Uterus (tissue), 4 donors: Measurements from ENCODE around the gene MT3. TPM values are rescaled to one million over a fixed set of nuclear protein-coding genes. Genes with fewer than 3 reads are reported as not detected.
A peak's percentile ranks its signal among the peaks of the same experiment; 100 is the strongest.

Source experiments
- DNase-seq, 2 donors: peaks; one replicate each; pipeline ENCODE4 v3.0.0-alpha.2; 2019 to 2020
- H3K27ac ChIP-seq, 2 donors: fragments of 200-600 bp; sonication (generic); 1 replicate in 1 of 2; 2 replicates in 1 of 2; pipeline ENCODE4 v1.5.1; 2016 to 2018
- H3K27me3 ChIP-seq, 2 donors: fragments of 200-600 bp; sonication (generic); one replicate each; pipeline ENCODE4 v1.5.1; 2018 to 2019; ENCODE audit warnings: control low read depth in 1 of 2
- H3K36me3 ChIP-seq, 2 donors: fragments of 200-600 bp; sonication (generic); one replicate each; pipeline ENCODE4 v1.5.1; 2019; ENCODE audit warnings: control low read depth in 1 of 2
- H3K4me1 ChIP-seq, 2 donors: fragments of 200-600 bp; sonication (generic); one replicate each; pipeline ENCODE4 v1.5.1; 2018 to 2019; ENCODE audit warnings: control low read depth in 1 of 2
- H3K4me3 ChIP-seq, 2 donors: fragments of 200-600 bp; sonication (generic); 1 replicate in 1 of 2; 2 replicates in 1 of 2; pipeline ENCODE4 v1.5.1; 2018 to 2019; ENCODE audit warnings: mild to moderate bottlenecking in 1 of 2
- H3K9me3 ChIP-seq, 2 donors: fragments of 200-600 bp; sonication (generic); one replicate each; pipeline ENCODE4 v1.5.1; 2019; ENCODE audit warnings: control low read depth in 1 of 2
- CTCF ChIP-seq, 4 experiments: fragments of 200-600 bp in 2 of 4; fragments of 450-650 bp in 2 of 4; sonication (generic) in 2 of 4; IDR thresholded peaks; one replicate each; pipeline ENCODE4 v1.5.1; 2016 to 2019; ENCODE audit warnings: antibody characterized with exemption in 4 of 4, mild to moderate bottlenecking in 2 of 4, moderate library complexity in 1 of 4
- POLR2A ChIP-seq, 2 donors: fragments of 450-650 bp; IDR thresholded peaks; one replicate each; pipeline ENCODE4 v1.6.1; 2016; ENCODE audit warnings: antibody characterized with exemption in 2 of 2, mild to moderate bottlenecking in 1 of 2, moderate library complexity in 1 of 2
- intact Hi-C: fragments of 100-400 bp; cut with DNase I; formaldehyde crosslinking; loops from one replicate; pipeline ENCODE4 v1.15.1; 2023; ENCODE audit warnings: low total_unique reads
- total RNA-seq, 4 donors: library from RNA; depleted of rRNA in 3 of 4; stranded (reverse); fragments of >200 nt in 3 of 4; gene quantifications; one replicate each; pipeline versions ENCODE4 v1.1.0 to v1.2.4, GENCODE V29; 2014 to 2023
- donor health status: DM: yes; HTN: yes; CAD: no.

MT3 gene
- total RNA-seq, 4 donors from 2014 or later, result not detected

- DNase-seq, result no peak
- no peak for TF ChIP-seq CTCF (IDR thresholded peaks at IDR 0.05)
- TF ChIP-seq POLR2A (IDR thresholded peaks at IDR 0.05), result no peak
- H3K27me3 ChIP-seq, result no peaks in the 10 kb centered on the region
- H3K27ac ChIP-seq, result no peak overlapping the region
- H3K4me3 ChIP-seq, result no peak overlapping the region
- no peaks in the 10 kb centered on the region for H3K9me3 ChIP-seq
- no peaks in the 10 kb centered on the region for H3K4me1 ChIP-seq
- intact Hi-C loops, result no loop called here
- H3K36me3 ChIP-seq, result no peaks in the 10 kb centered on the region
Observed at GRCh38 chr16:56547949-56548567, 41.3 kb upstream of the MT3 start.

DNA sequence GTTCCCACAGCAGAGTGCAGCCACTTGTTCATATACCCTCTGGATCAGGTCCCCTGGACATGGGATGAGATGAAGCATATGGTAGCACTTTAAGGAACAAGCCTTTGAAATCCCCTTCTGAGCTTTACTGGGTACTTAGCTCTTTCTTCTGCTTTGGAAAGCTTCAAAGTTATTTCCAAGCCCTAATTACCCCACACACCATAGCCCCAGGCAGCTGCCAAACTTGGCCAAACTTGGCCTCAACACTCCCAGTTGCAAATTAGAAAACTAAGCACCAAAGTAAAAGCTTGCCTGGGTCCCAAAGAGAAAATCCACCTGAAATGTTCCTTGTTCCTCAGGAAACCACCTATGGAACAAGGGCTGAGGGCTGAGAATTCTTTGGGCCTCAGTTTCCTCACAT, 40.2 kb upstream of the MT3 start:
- Histone ChIP-seq H3K27ac (no peak overlapping the region), H3K27me3 (no peaks in the 10 kb centered on the region), H3K4me3 (no peak overlapping the region), H3K4me1 (no peaks in the 10 kb centered on the region), H3K36me3 (no peaks in the 10 kb centered on the region), H3K9me3 (no peaks in the 10 kb centered on the region)
- no peak for TF ChIP-seq POLR2A (IDR thresholded peaks at IDR 0.05)
- DNase-seq, result no peak
- intact Hi-C loops, result no loop called here

DNA sequence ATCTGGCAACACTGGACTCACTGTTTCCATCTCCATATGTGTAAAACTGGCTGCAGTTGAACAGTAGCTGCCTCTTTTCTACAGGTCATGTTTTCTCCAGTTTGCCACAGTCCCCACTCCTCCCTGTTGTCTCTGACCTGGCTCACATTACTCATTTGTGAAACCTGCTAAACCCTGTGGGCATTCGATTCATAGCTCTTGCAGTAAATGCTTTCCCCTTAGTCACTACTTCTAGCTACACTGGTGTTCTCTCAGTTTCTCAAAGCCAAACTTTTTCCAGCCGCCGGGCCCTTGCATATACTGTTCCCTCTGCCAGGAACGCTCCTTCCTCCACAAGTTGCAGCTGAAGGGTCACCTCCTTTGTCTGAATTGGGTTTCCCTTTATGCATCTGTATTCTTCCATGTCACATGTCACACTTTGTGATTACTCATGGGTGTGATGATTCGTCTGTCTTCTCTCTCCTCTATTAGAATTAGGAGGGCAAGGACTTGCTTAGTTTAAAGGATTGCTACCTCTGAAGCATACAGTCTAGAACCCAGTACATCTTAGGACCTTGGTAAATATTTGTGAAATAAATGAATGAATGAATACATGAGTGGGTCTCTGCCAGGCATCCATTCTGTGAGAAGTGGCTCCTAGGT, 39.5 kb upstream of the MT3 start:
- no peak overlapping the region for H3K4me3 ChIP-seq
- intact Hi-C loops, result no loop called here
- DNase-seq, result no peak

DNA sequence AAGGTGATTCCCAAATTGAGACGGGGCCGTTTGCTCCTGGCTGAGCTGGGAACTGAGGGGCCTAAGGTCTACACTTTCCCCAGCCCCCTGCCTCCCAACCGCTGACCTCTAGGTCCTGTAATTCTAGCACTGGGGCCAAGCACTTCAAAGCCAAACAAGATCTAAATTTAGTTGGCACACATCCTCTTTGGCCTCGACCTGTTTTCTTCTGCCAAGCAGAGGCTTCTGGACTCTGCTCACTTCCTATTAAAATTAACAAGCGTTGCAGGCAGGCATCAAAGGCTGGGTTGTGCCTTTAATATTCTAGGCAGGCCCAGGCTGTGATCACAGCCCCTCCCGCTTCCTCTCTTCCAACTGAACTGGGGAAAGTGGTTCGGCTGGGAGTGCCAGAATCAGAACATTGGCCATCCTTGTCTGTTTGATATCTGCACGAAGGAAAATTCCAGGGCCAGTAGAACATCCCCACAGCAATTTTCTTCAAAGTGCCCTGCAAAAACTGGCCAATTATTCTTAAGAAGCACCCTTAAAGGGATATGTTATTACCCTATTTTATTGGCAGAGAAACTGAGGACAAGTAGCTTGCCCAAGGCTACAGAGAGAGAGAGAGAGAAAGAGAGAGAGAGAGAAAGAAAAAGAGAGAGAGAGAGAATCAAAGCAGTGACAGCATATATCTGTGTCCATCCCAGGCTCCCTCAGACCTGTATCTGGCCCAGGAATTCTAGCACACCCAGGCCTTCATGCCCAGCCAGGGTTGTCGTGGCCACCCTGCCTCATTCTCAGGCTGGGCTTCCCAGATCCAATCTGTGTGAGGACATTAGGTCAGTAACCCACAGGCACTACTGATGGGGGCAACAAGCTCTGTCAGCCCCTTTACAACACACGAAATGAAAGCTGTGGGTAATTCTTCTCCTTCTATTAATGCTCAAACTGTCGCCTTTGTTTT, 37.3 kb upstream of the MT3 start:
- no peak overlapping the region for H3K27ac ChIP-seq
- TF ChIP-seq POLR2A (IDR thresholded peaks at IDR 0.05) (no peak), CTCF (IDR thresholded peaks at IDR 0.05) (no peak)
- no peaks in the 10 kb centered on the region for H3K4me1 ChIP-seq
- no peaks in the 10 kb centered on the region for H3K27me3 ChIP-seq
- DNase-seq, result peak in 1 of 2 donors; percentile 28
- intact Hi-C loops, result no loop called here
- H3K9me3 ChIP-seq, result no peaks in the 10 kb centered on the region
- no peak overlapping the region for H3K4me3 ChIP-seq
- no peaks in the 10 kb centered on the region for H3K36me3 ChIP-seq

More for the DNA sequence above, 39.5 kb upstream of the MT3 start:
- H3K4me1 ChIP-seq, result no peaks in the 10 kb centered on the region
- H3K9me3 ChIP-seq, result no peaks in the 10 kb centered on the region
- no peak overlapping the region for H3K27ac ChIP-seq
- TF ChIP-seq CTCF (IDR thresholded peaks at IDR 0.05), result no peak
- no peak for TF ChIP-seq POLR2A (IDR thresholded peaks at IDR 0.05)
- H3K36me3 ChIP-seq, result no peaks in the 10 kb centered on the region
- no peaks in the 10 kb centered on the region for H3K27me3 ChIP-seq

DNA sequence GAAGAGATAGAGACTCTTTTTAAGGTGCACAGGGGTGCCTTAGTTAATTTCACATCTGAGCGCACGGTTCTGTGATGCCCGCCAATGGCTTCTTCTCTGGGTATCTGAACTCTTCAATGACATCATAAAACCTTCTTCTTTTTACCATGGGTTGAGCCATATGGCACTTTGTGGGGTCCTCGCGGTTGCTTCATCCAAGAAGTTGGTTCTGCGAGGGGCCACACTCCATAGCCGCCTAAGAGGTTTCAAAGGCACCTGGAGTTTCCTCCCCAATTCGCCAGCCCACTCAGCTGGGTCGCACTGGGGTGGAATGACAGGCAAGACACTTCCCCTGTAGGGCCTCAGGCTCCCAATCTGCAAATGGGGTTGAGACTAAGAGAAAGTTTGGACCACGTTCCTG, 34.9 kb upstream of the MT3 start:
- no peak for DNase-seq
- no peaks in the 10 kb centered on the region for H3K36me3 ChIP-seq
- no peaks in the 10 kb centered on the region for H3K9me3 ChIP-seq
- H3K4me1 ChIP-seq, result no peaks in the 10 kb centered on the region
- no peak for TF ChIP-seq CTCF (IDR thresholded peaks at IDR 0.05)
- TF ChIP-seq POLR2A (IDR thresholded peaks at IDR 0.05), result no peak
- no peak overlapping the region for H3K27ac ChIP-seq
- H3K4me3 ChIP-seq, result no peak overlapping the region
- H3K27me3 ChIP-seq, result no peaks in the 10 kb centered on the region
- intact Hi-C loops, result no loop called here
